HTR-8/SVneo (cell line): Measurements from ENCODE around the gene CNPY4.
A peak's percentile ranks its signal among the peaks of the same experiment; 100 is the strongest.

Experiments used
- DNase-seq: peaks from one replicate; pipeline ENCODE4 v3.0.0; 2011; ENCODE audit warnings: low spot score, mixed read lengths; ENCODE audit not compliant: insufficient read length
- FAIRE-seq: peaks from 2 replicates; lab custom pipeline; 2011; peaks lifted over from hg19 to GRCh38; lab: Jason Lieb, UNC

Gene CNPY4

GRCh38 chr7:100090527-100091410, 28.7 kb upstream of the CNPY4 start:
- no peak for FAIRE-seq
- DNase-seq = no peak

- DNase-seq (no peak), FAIRE-seq (no peak)
These were observed 27.8 kb upstream of the CNPY4 start for GRCh38 chr7:100091411-100092181.

GRCh38 chr7:100093054-100093453, 26.4 kb upstream of the CNPY4 start:
- FAIRE-seq = no peak
- DNase-seq = no peak

GRCh38 chr7:100093498-100093897, 25.9 kb upstream of the CNPY4 start:
- no peak for FAIRE-seq

GRCh38 chr7:100093925-100094486, 25.4 kb upstream of the CNPY4 start:
- DNase-seq (no peak), FAIRE-seq (no peak)

More at GRCh38 chr7:100093498-100093897, 25.9 kb upstream of the CNPY4 start:
- DNase-seq = no peak

- FAIRE-seq (no peak), DNase-seq (no peak)
These were observed 24.1 kb upstream of the CNPY4 start for GRCh38 chr7:100095289-100095688.

GRCh38 chr7:100095704-100096103, 23.7 kb upstream of the CNPY4 start:
- DNase-seq (no peak), FAIRE-seq (no peak)

- no peak for FAIRE-seq
These were observed 20.5 kb upstream of the CNPY4 start for GRCh38 chr7:100098913-100099312.

GRCh38 chr7:100099452-100099851, 20.0 kb upstream of the CNPY4 start:
- DNase-seq (no peak), FAIRE-seq (no peak)

More at GRCh38 chr7:100098913-100099312, 20.5 kb upstream of the CNPY4 start:
- no peak for DNase-seq

- FAIRE-seq (no peak), DNase-seq (peak; percentile 78)
These were observed 18.9 kb upstream of the CNPY4 start for GRCh38 chr7:100100420-100101015.

GRCh38 chr7:100101016-100101862, 18.2 kb upstream of the CNPY4 start, which contains the start of the genes AP4M1 and MCM7:
Gene AP4M1, plus strand, starts transcription at chr7:100101643. Its CDS starts 72 bp downstream, at chr7:100101715.
Gene MCM7, minus strand, starts transcription at chr7:100101397. Its CDS starts 103 bp downstream, at chr7:100101294.
- DNase-seq (peak; percentile 93), FAIRE-seq (peak; percentile 77)

- peak; percentile 38 for FAIRE-seq
- peak; percentile 90 for DNase-seq
These were observed 16.2 kb upstream of the CNPY4 start for GRCh38 chr7:100102950-100103840.

GRCh38 chr7:100105534-100105933, 13.9 kb upstream of the CNPY4 start:
- FAIRE-seq = no peak
- no peak for DNase-seq

GRCh38 chr7:100106633-100107032, 12.8 kb upstream of the CNPY4 start:
- FAIRE-seq (no peak), DNase-seq (no peak)

GRCh38 chr7:100107125-100107737, 12.2 kb upstream of the CNPY4 start:
- no peak for FAIRE-seq

GRCh38 chr7:100107890-100108289, 11.5 kb upstream of the CNPY4 start:
- FAIRE-seq (no peak), DNase-seq (no peak)

More at GRCh38 chr7:100107125-100107737, 12.2 kb upstream of the CNPY4 start:
- no peak for DNase-seq

GRCh38 chr7:100109521-100110163, 9.8 kb upstream of the CNPY4 start:
- FAIRE-seq (no peak), DNase-seq (no peak)
